Colonic mucosa (tissue), 4 donors: Measurements from ENCODE around the gene PRKAB2. TPM values are rescaled to one million over a fixed set of nuclear protein-coding genes. Genes with fewer than 3 reads are reported as not detected.
"Not testable (repeated sequence)": the region's sequence is repeated elsewhere in the genome, so short reads cannot be mapped to it uniquely, and the experiment has no call there.

Source experiments
- DNase-seq: peaks from one replicate; pipeline ENCODE4 v3.0.0-alpha.2; 2020
- H3K27ac ChIP-seq: fragments of 200-600 bp; one replicate; pipeline ENCODE4 v1.8.0; 2021
- H3K27me3 ChIP-seq: fragments of 200-600 bp; one replicate; pipeline ENCODE4 v1.8.0; 2021
- H3K36me3 ChIP-seq: fragments of 200-600 bp; one replicate; pipeline ENCODE4 v1.8.0; 2021
- H3K4me1 ChIP-seq: fragments of 200-600 bp; one replicate; pipeline ENCODE4 v1.8.0; 2021; ENCODE audit warnings: mild to moderate bottlenecking
- H3K4me3 ChIP-seq: fragments of 200-600 bp; one replicate; pipeline ENCODE4 v1.8.0; 2021
- H3K9ac ChIP-seq, 2 donors: one replicate each; pipeline ENCODE4 v1.7.0; 2013; ENCODE audit warnings: control low read depth in 2 of 2, low read depth in 2 of 2, low read length in 2 of 2
- H3K9me3 ChIP-seq: fragments of 200-600 bp; one replicate; pipeline ENCODE4 v1.8.0; 2021
- intact Hi-C: fragments of 100-400 bp; cut with DNase I; formaldehyde crosslinking; loops from one replicate; pipeline ENCODE4 v1.14.1; 2022
- total RNA-seq, 2 donors: library from RNA; stranded (reverse); fragmentation: NEBNext Ultra II Directional in 1 of 2; extraction: Animal tissue kit (Norgen Biotek cat#: 25700) in 1 of 2; gene quantifications; one replicate each; pipeline ENCODE4 v1.2.1, GENCODE V29; 2021
- TF ChIP-seq, protein P1 (sequence below): fragments of 200-600 bp; IDR thresholded peaks from one replicate; pipeline ENCODE4 v1.8.0; 2022; ENCODE audit warnings: antibody characterized with exemption, mild to moderate bottlenecking
- donor health status: healthy.
- donor health status: DM: no; HTN: no; CAD: no.
- donor health status: DM: no; HTN: no; CAD: no.

PRKAB2 gene
- total RNA-seq, 2 donors from 2014 or later = 11.3 to 22.5 TPM

DNA sequence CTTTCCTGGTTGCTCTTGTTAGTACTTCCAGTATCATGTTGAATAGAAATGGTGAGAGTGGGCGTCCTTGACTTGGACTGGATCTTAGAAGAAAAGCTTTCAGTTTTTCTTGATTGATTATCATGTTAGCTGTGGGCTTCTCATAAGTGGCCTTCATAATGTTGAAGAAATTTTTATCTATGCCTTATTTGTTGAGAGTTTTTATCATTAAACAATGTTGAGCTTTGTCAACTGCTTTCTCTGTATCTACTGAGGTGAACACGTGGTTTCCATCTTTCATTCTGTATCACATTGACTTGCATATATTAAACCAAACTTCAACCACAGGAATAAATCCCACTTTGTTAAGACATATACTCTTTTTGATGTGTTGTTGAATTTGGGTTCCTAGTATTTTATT is 29.4 kb downstream of the PRKAB2 start:
- intact Hi-C loops = no loop called here
- Histone ChIP-seq H3K9ac (no peak overlapping the region), H3K9me3 (no peaks in the 10 kb centered on the region), H3K4me3 (no peak overlapping the region), H3K27me3 (no peaks in the 10 kb centered on the region), H3K4me1 (no peaks in the 10 kb centered on the region), H3K27ac (no peak overlapping the region), H3K36me3 (no peaks in the 10 kb centered on the region)
- no peak for DNase-seq
- TF ChIP-seq, protein P1, sequence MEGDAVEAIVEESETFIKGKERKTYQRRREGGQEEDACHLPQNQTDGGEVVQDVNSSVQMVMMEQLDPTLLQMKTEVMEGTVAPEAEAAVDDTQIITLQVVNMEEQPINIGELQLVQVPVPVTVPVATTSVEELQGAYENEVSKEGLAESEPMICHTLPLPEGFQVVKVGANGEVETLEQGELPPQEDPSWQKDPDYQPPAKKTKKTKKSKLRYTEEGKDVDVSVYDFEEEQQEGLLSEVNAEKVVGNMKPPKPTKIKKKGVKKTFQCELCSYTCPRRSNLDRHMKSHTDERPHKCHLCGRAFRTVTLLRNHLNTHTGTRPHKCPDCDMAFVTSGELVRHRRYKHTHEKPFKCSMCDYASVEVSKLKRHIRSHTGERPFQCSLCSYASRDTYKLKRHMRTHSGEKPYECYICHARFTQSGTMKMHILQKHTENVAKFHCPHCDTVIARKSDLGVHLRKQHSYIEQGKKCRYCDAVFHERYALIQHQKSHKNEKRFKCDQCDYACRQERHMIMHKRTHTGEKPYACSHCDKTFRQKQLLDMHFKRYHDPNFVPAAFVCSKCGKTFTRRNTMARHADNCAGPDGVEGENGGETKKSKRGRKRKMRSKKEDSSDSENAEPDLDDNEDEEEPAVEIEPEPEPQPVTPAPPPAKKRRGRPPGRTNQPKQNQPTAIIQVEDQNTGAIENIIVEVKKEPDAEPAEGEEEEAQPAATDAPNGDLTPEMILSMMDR = no peak

DNA sequence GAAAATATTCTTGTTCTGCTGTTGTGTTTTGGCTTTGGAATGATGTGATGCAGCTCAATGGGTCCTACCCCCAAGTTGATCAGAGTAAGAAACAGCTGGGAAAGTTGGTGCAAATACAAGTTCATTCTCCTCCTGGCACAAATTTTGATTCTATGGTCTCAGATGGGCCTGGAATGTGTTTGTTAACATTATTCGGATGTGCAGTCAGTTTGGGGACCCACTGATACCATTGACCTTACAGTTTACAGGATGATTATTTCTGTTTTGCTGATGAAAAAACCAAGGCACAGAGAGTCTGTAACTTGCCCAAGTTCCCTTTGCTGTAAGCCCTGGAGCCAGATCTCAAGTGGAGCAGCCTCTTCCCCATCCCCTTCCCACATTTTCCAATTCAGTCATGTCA is 41.5 kb downstream of the PRKAB2 start:
- intact Hi-C loops = not testable (repeated sequence)

DNA sequence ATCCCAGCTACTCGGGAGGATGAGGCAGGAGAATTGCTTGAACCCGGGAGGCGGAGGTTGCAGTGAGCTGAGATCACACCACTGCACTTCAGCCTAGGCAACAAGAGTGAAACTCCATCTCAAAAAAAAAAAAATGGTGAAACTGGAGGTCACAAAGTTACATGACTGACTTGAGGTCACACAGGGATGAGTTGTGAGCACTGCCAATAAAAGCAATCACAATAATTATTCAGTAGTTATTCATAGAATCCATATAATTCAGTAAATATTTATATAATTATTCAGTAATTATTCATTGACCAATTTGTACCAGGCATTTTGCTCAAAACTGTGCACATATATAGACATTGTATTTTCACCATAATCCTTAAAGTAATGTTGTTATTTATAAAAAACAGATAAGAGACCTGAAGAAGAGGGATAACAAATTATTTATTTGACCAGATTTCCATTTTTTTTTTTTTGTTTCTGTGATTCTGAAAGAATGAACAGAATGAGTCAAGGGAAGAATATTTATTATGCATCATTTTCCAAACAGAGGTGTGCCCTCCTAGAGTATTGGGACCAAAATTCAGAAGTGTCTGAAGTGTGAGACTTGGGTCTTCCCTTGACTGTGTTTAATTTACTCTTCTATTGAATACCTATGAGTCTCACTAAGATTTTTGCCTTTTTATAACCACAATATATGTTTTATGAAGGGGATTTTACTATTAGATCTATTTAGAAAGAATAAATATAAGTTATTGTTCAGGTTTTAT is 43.0 kb downstream of the PRKAB2 start:
- intact Hi-C loops = no loop called here
- no peaks in the 10 kb centered on the region for H3K36me3 ChIP-seq
- no peak overlapping the region for H3K9ac ChIP-seq
- H3K4me3 ChIP-seq = no peak overlapping the region
- H3K27me3 ChIP-seq = no peaks in the 10 kb centered on the region
- H3K27ac ChIP-seq = no peak overlapping the region
- H3K4me1 ChIP-seq = no peaks in the 10 kb centered on the region
- TF ChIP-seq, protein P1 = no peak
- no peaks in the 10 kb centered on the region for H3K9me3 ChIP-seq
- no peak for DNase-seq

More for the DNA sequence above, 41.5 kb downstream of the PRKAB2 start:
- H3K4me1 ChIP-seq, H3K9ac ChIP-seq, H3K27ac ChIP-seq, H3K36me3 ChIP-seq, H3K9me3 ChIP-seq, H3K27me3 ChIP-seq, DNase-seq, H3K4me3 ChIP-seq: not testable (repeated sequence)

DNA sequence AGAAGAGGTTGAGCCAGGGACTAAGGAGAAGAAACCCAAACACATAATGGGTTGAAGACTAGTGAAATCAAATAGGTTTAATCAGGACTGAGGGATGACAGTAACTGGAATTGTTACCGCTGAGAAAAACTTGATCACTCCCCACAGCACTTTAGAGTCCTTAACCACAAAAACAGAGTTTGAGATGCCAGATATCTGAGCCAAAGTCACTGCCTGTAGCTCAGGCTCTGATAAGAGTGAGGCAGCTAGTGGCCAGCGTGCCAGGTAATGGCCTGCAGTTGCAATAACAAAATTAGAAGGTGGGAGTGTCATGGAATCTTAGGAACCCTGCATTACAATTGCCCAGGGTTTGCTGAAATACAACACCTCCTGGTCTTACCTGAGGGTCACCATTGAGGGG is 48.0 kb downstream of the PRKAB2 start:
- no peaks in the 10 kb centered on the region for H3K27me3 ChIP-seq
- TF ChIP-seq, protein P1 = no peak
- H3K9ac ChIP-seq = no peak overlapping the region
- H3K4me1 ChIP-seq = no peaks in the 10 kb centered on the region
- no peak overlapping the region for H3K4me3 ChIP-seq
- H3K36me3 ChIP-seq = no peaks in the 10 kb centered on the region
- no peak overlapping the region for H3K27ac ChIP-seq
- no peak for DNase-seq
- H3K9me3 ChIP-seq = no peaks in the 10 kb centered on the region
- intact Hi-C loops = no loop called here

DNA sequence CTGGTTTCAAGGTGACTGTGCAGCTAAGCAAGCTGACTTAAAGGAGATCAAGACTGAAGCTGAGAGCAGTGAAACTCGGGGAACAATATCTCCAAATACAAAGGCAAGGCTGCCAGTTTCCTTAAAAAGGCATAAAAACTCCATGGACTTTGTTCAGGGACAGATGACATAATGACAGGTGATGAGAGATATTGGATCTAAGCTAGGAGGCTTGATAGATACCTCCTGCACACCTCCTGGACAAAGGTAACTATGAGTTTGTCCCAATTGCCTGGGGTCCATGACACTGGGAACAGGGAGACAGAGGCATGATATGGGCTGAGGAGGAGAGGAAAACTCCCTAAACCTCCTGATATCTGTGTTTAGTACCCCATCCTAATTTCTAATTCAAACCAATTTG is 55.2 kb downstream of the PRKAB2 start:
- Histone ChIP-seq H3K27ac (no peak overlapping the region), H3K36me3 (no peaks in the 10 kb centered on the region), H3K4me3 (no peak overlapping the region), H3K27me3 (no peaks in the 10 kb centered on the region), H3K4me1 (no peaks in the 10 kb centered on the region), H3K9me3 (no peaks in the 10 kb centered on the region), H3K9ac (no peak overlapping the region)
- TF ChIP-seq, protein P1 = no peak
- DNase-seq = no peak
- intact Hi-C loops = no loop called here

DNA sequence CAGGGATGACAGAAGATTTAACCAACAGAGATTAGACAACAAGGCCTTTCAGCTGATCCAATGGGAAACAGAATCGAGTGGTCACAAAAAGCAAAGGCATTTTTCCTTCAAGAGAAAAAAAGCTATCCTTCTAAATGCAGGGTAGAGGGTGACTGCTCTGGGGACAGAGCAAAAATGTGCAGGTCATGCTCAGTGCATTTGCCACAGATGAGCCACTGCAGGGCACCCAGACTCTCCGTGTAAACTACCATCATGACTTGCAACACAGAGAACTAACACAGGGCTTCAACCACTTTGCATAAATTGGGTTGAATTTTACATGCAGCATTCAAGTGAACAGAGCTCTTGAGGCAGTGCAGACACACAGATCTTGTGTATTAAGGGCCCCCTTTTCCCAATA is 56.8 kb downstream of the PRKAB2 start:
- no peak for DNase-seq
- Histone ChIP-seq H3K9ac (no peak overlapping the region), H3K27ac (no peak overlapping the region), H3K9me3 (no peaks in the 10 kb centered on the region), H3K4me3 (no peak overlapping the region), H3K4me1 (no peaks in the 10 kb centered on the region), H3K36me3 (no peaks in the 10 kb centered on the region), H3K27me3 (no peaks in the 10 kb centered on the region)
- intact Hi-C loops = no loop called here
- TF ChIP-seq, protein P1 = no peak

DNA sequence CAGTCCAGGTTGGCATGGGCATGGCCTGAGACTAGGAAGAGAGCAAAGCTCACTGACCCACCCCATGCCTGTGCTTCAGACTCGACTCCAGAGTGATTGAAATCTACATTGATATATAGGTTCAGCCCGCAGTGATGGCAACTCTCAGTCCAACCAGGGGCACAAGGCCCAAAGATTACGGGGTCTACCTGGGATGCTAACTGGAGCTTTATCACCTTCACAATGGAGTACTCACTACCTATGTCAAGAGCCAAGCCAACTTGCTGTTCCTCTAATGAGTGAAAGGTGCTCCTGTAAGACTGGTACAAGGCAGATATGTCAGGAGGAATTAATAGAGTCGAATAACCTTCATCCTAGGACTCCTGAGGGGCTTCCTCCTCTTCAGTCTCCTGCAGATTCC is 57.2 kb downstream of the PRKAB2 start:
- H3K27ac ChIP-seq, H3K27me3 ChIP-seq, DNase-seq, H3K9me3 ChIP-seq, H3K4me3 ChIP-seq, H3K9ac ChIP-seq, H3K36me3 ChIP-seq, intact Hi-C loops, H3K4me1 ChIP-seq: not testable (repeated sequence)

DNA sequence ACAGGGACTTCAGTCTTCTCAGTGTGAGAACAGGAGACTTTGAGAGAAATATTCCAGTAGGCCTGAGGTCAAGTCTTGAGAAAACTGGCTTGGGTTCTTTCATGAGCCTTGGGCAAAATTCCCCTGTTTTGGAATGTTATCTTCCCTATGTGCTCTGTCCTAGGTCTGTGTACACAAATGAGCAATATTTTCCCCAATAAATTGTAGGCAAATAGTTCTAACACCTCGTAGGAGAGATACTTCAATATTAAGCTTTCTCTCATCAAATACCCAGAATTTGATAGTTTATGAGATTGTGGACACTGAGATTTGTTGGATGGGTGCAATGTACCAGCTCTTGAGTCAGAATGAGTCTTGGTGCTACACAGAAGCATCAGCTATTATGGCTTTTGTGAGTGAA is 57.9 kb downstream of the PRKAB2 start:
- not testable (repeated sequence) for H3K4me3 ChIP-seq

More for the DNA sequence above, 57.9 kb downstream of the PRKAB2 start:
- H3K4me1 ChIP-seq, H3K9me3 ChIP-seq, H3K27ac ChIP-seq, DNase-seq, H3K27me3 ChIP-seq, H3K36me3 ChIP-seq, H3K9ac ChIP-seq, intact Hi-C loops: not testable (repeated sequence)
